ENCODE data around the gene RAP1GAP2. TPM values are rescaled to one million over a fixed set of nuclear protein-coding genes. Genes with fewer than 3 reads are reported as not detected.

The RAP1GAP2 gene
- polyA plus RNA-seq, 1 donor from 2014 or later: 3.9 TPM

- peak overlapping the region in 2 of 4 donors; percentile 38 to 86 for H3K4me3 Mint-ChIP-seq
- no peaks in the 10 kb centered on the region for H3K9me3 Mint-ChIP-seq
- H3K27ac Mint-ChIP-seq: peak overlapping the region in 2 of 3 donors; percentile 50 to 85
Measured at GRCh38 chr17:2929881-2930533, 133.8 kb downstream of the RAP1GAP2 start.

DNA sequence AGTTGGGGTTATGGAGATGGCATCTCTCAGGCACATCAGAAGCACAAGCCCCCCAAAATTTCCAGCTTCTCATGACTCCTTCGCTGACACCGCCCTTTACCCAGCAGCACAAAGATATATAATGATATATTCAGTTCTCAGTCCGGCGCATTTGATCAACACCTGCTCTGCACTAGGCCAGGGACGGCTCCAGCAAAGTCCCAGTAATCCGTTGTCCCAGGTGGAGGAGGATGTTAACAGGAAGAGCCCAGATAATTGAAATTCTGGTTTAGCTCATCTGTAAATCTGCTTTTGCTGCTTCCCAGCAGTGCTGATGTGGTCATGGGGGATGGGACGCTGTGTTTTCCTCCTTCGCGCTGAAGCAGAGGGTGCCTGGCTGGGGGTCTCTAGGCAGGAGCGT lies 135.6 kb downstream of the RAP1GAP2 start:
- no peak overlapping the region for H3K4me3 Mint-ChIP-seq
- peaks cover 17 to 22% (median 19%) of the 10 kb centered on the region in 3 donors for H3K4me1 Mint-ChIP-seq
- H3K36me3 Mint-ChIP-seq: peaks cover 8% of the 10 kb centered on the region
- peak overlapping the region in 1 of 3 donors; percentile 13 for H3K27ac Mint-ChIP-seq
- no peaks in the 10 kb centered on the region for H3K9me3 Mint-ChIP-seq
- H3K27me3 Mint-ChIP-seq: peaks cover 4% of the 10 kb centered on the region

More at GRCh38 chr17:2929881-2930533, 133.8 kb downstream of the RAP1GAP2 start:
- Mint-ChIP-seq H3K27me3 (peaks cover 1% of the 10 kb centered on the region), H3K36me3 (peaks cover 9% of the 10 kb centered on the region), H3K4me1 (peaks cover 17 to 23% (median 19%) of the 10 kb centered on the region in 3 donors)

- Mint-ChIP-seq H3K4me1 (peaks cover 13 to 22% (median 17%) of the 10 kb centered on the region in 3 donors), H3K27ac (peak overlapping the region in 1 of 3 donors; percentile 23), H3K4me3 (no peak overlapping the region), H3K9me3 (no peaks in the 10 kb centered on the region), H3K27me3 (peaks cover 4% of the 10 kb centered on the region), H3K36me3 (peaks cover 7% of the 10 kb centered on the region)
Measured at GRCh38 chr17:2932946-2933345, 136.7 kb downstream of the RAP1GAP2 start.

DNA sequence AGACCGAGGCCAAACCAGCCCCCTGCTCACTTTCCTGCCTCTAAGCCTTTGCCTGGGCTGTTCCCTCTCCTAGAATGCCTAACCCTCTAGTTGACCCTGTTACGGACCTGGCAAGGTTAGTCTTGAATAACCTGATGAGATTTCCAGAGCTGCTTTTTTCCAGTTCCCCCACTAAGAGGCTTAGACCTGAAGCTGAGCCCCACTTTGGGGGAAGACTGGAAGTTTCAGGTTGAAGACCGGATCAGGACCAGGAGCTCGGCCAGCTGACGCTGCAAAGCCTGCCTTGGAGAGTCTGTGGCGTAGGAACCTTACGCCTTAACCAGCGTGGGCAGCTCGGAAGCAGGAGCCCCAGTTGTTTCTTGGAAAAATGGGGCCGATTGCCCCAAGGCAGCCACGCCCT lies 137.4 kb downstream of the RAP1GAP2 start:
- H3K4me3 Mint-ChIP-seq: no peak overlapping the region
- peaks cover 4% of the 10 kb centered on the region for H3K27me3 Mint-ChIP-seq
- peaks cover 7% of the 10 kb centered on the region for H3K36me3 Mint-ChIP-seq
- H3K9me3 Mint-ChIP-seq: no peaks in the 10 kb centered on the region
- no peak overlapping the region for H3K27ac Mint-ChIP-seq
- H3K4me1 Mint-ChIP-seq: peaks cover 13 to 22% (median 17%) of the 10 kb centered on the region in 3 donors

DNA sequence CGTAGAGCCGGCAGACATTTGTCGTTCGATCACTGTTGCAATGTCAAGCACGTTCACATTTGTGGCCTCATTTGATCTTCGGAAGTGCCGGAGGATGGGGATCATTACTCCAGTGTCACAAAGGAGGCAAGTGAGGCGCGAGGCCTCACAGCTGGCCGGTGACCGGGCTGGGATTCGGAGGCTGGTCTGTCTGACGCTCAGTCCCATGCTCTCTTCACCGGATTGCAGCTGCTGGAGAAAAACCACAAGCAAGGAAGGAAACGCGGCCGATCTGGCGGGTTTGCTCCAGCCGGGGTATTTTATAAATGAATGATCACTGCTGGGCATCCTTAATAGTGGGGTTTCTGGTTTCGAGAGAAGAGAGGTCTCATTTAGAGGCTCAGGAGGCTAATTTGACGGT lies 139.4 kb downstream of the RAP1GAP2 start:
- Mint-ChIP-seq H3K36me3 (peaks cover 5% of the 10 kb centered on the region), H3K27ac (peak overlapping the region in 1 of 3 donors; percentile 32), H3K4me3 (no peak overlapping the region), H3K27me3 (peaks cover 5% of the 10 kb centered on the region), H3K4me1 (peaks cover 13 to 19% (median 14%) of the 10 kb centered on the region in 3 donors), H3K9me3 (no peaks in the 10 kb centered on the region)

GRCh38 chr17:2936351-2936750 lies 140.1 kb downstream of the RAP1GAP2 start:
- Mint-ChIP-seq H3K27ac (no peak overlapping the region), H3K4me1 (peaks cover 7 to 14% (median 8%) of the 10 kb centered on the region in 3 donors), H3K4me3 (peak overlapping the region in 1 of 4 donors; percentile 23), H3K36me3 (peaks cover 5% of the 10 kb centered on the region), H3K27me3 (peaks cover 5% of the 10 kb centered on the region), H3K9me3 (no peaks in the 10 kb centered on the region)

DNA sequence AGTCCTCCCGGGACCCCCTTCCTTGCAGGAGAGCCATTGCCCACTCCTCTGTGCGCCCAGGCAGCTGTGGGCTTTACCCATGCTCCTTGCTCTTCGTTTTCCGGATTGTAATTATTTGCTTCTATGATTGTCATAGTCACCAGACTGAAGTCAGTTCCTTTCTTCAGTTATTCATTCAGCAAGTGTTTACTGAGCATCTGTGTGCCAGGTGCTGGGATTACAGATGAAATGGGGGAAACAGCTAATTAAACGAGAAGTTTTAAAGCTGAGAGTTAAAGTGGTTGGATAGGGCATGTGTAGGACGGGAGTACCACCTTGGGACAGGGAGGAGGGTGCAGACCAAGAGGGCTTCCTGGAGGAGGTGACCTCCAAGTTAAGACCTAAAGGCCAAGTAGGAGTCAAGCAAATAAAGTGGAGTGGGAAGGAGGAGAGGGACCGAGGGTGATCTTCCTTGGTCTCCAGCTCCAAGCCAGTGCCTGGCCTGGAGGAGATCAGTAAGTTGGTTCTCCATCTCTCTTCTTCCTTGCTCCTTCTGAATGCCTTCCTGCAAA lies 140.6 kb downstream of the RAP1GAP2 start:
- Mint-ChIP-seq H3K9me3 (no peaks in the 10 kb centered on the region), H3K4me1 (peaks cover 2 to 9% (median 6%) of the 10 kb centered on the region in 3 donors), H3K36me3 (peaks cover 5% of the 10 kb centered on the region), H3K27me3 (peaks cover 5% of the 10 kb centered on the region), H3K27ac (no peak overlapping the region), H3K4me3 (no peak overlapping the region)

GRCh38 chr17:2937331-2938003 lies 141.2 kb downstream of the RAP1GAP2 start:
- no peak overlapping the region for H3K27ac Mint-ChIP-seq
- H3K27me3 Mint-ChIP-seq: peaks cover 5% of the 10 kb centered on the region
- no peaks in the 10 kb centered on the region for H3K9me3 Mint-ChIP-seq
- H3K4me1 Mint-ChIP-seq: peaks cover 0 to 5% (median 5%) of the 10 kb centered on the region in 3 donors
- peaks cover 5% of the 10 kb centered on the region for H3K36me3 Mint-ChIP-seq
- H3K4me3 Mint-ChIP-seq: no peak overlapping the region

DNA sequence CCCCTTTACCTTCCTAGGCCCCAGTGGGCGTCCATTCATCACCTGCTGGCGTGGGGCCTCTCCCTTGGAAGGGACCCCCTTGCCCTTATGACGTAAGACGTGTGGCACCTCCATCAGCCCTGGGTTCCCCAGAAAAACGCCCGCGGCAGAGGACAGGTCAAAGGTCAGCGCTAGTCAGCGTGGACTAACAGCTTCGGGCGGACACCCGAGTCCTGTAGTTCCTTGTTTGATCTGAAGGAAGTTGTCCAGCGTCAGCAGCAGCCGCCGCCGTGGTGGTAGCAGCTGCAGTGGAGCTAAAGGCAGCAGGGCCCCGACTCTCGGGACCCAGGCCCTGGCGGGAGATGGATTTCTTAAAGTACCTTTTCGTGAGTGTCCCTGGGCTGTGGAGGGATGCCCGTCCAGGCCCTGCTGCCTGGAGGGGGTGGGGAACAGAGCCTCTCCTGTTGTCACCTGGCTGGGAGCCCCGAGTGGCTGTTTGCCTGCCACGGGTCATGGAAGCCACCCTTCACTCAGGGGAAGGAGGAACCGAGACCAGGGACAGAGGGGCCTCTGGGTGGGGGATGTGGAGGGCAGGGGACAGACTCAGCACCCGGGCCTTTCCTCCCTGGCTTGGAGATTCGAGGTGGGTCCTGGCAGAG lies 143.6 kb downstream of the RAP1GAP2 start:
- Mint-ChIP-seq H3K36me3 (peaks cover 3% of the 10 kb centered on the region), H3K4me3 (no peak overlapping the region), H3K4me1 (peaks cover 0 to 3% (median 2%) of the 10 kb centered on the region in 3 donors), H3K27me3 (peaks cover 5% of the 10 kb centered on the region), H3K9me3 (no peaks in the 10 kb centered on the region), H3K27ac (no peak overlapping the region)

GRCh38 chr17:2940352-2940751 lies 144.1 kb downstream of the RAP1GAP2 start:
- Mint-ChIP-seq H3K27ac (no peak overlapping the region), H3K36me3 (peaks cover 2% of the 10 kb centered on the region), H3K27me3 (peaks cover 5% of the 10 kb centered on the region), H3K4me3 (no peak overlapping the region), H3K4me1 (peaks cover 0 to 4% (median 2%) of the 10 kb centered on the region in 3 donors), H3K9me3 (no peaks in the 10 kb centered on the region)

GRCh38 chr17:2943981-2944380 lies 147.7 kb downstream of the RAP1GAP2 start:
- Mint-ChIP-seq H3K4me3 (no peak overlapping the region), H3K36me3 (peaks cover 6% of the 10 kb centered on the region), H3K9me3 (no peaks in the 10 kb centered on the region), H3K27me3 (peaks cover 3% of the 10 kb centered on the region), H3K27ac (no peak overlapping the region), H3K4me1 (peaks cover 0 to 6% (median 2%) of the 10 kb centered on the region in 3 donors)

DNA sequence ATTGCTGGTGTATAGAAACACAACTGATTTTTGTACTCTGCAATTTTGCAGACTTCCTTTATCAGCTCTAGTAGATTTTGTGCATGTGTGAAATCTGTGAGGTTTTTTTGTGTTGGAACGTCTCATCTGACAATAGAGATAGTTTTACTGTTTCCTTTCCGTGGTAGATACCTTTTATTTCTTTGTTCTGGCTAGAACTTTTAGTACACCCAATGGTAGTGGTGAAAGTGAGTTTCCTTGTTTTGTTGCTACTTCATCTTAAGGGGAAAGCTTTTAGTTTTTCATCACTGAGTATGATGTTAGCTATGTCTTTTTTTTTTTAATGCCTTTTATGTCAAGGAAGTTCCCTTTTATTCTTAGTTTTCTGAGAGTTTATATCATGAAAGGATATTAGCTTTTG lies 149.1 kb downstream of the RAP1GAP2 start:
- Mint-ChIP-seq H3K9me3 (no peaks in the 10 kb centered on the region), H3K27me3 (peaks cover 1% of the 10 kb centered on the region), H3K4me3 (no peak overlapping the region), H3K4me1 (peaks cover 0 to 6% (median 2%) of the 10 kb centered on the region in 3 donors), H3K36me3 (peaks cover 6% of the 10 kb centered on the region), H3K27ac (no peak overlapping the region)

DNA sequence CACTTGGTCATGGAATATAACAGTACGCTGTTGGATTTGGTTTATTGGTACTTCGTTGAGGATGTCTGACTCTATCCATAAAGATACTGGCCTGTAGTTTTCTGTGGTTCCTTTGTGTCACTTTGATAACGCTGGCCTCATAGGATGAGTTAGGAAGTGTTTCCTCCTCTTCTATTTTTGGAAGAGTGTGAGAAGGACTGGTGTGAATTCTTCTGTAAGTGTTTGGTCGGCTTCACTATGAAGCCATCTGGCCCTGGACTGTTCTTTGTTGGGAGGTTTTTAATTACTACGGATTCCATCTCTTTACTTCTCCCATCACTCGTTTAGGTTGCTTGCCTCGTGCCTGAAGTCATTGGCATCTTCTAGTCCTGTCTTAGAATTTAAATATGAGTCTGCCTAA lies 149.9 kb downstream of the RAP1GAP2 start:
- Mint-ChIP-seq H3K36me3 (peaks cover 7% of the 10 kb centered on the region), H3K9me3 (no peaks in the 10 kb centered on the region), H3K4me3 (no peak overlapping the region), H3K27ac (peak overlapping the region in 1 of 3 donors; percentile 31), H3K27me3 (peaks cover 1% of the 10 kb centered on the region), H3K4me1 (peaks cover 0 to 6% (median 2%) of the 10 kb centered on the region in 3 donors)

DNA sequence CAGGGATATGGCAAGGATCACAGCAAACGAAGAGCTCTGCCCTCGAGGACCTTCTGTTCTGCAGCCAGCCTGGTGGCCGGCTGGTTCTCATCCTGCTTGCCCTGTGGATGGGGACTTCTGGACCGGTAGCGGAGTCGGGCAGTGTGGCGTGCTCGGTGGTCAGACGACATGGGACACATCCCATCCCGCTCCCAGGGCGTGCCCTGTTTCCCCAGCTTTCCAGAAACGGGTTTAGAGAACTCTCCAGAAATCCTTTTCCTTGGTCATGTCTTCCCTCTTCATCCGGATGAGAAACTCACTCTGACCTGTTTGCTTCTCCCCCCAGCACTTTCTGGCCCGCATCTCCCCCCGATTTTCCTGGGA lies 151.3 kb downstream of the RAP1GAP2 start:
- Mint-ChIP-seq H3K9me3 (no peaks in the 10 kb centered on the region), H3K4me1 (peaks cover 0 to 6% (median 5%) of the 10 kb centered on the region in 3 donors), H3K4me3 (no peak overlapping the region), H3K27ac (no peak overlapping the region), H3K27me3 (peaks cover 1% of the 10 kb centered on the region), H3K36me3 (peaks cover 7% of the 10 kb centered on the region)

- Mint-ChIP-seq H3K36me3 (peaks cover 8% of the 10 kb centered on the region), H3K4me1 (peaks cover 0 to 7% (median 5%) of the 10 kb centered on the region in 3 donors), H3K4me3 (no peak overlapping the region), H3K27ac (no peak overlapping the region), H3K9me3 (no peaks in the 10 kb centered on the region), H3K27me3 (peaks cover 1% of the 10 kb centered on the region)
Measured at GRCh38 chr17:2947996-2948550, 151.8 kb downstream of the RAP1GAP2 start.
